Left colon (tissue), 2 donors: Measurements from ENCODE around the gene COL15A1. TPM values are rescaled to one million over a fixed set of nuclear protein-coding genes. Genes with fewer than 3 reads are reported as not detected.

ENCODE experiments used
- ATAC-seq: fragments of 200-7000 bp; cut with Tn5 transposase; one replicate; pipeline ENCODE4 v1.9.1; 2020; ENCODE audit warnings: mild to moderate bottlenecking, moderate library complexity
- DNase-seq, 2 donors: peaks; one replicate each; pipeline ENCODE4 v3.0.0-alpha.2; 2020
- intact Hi-C, 2 donors: fragments of 100-400 bp; cut with DNase I in 1 of 2; cut with micrococcal nuclease in 1 of 2; formaldehyde crosslinking; loops; one replicate each; pipeline versions ENCODE4 v1.11.2 to v1.14.0; 2022; cut with DNase I, micrococcal nuclease
- total RNA-seq, 2 donors: library from RNA; stranded (reverse); fragmentation: NEBNext Ultra II Directional; extraction: Animal tissue kit (Norgen Biotek cat#: 25700); gene quantifications; one replicate each; pipeline ENCODE4 v1.2.1, GENCODE V29; 2021
- donor health status: DM: no; HTN: no; CAD: no.
- donor health status: DM: yes; HTN: yes; CAD: no.

COL15A1 gene
- total RNA-seq, 2 donors from 2014 or later = 2.4 to 9.5 TPM

DNA sequence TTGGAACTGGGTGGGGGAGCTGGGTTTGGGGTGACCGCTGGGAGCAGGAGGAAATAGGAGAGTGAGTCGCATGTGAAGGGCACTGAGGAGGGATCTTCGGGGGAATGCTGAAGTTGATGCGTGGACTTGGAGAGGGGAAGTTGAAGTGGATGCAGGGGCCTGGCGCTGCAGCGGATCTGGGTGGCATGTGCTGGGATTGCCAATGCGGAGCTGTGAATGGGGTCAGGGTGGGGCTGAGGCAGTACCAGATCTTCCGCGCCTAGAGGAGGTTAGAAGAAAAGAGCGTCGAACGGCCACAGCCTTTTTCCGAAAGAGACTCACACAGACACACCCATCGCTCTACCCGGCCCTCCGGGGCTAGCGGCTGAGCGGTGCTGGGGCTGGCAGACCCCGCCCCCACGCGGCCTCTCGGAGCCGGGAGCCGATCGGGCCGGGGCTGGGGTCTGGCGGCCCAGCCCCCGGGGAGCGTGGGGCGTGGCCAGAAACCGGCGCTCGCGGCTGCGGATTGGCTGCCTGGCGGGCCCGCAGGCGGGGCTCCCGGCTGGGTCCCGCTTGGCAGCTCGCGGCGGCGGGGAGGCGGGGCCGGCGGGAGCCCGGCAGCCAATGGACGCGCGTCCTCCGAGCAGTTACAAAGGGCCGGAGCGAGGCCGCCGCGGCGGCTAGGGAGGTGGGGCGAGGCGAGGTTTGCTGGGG is 160.9 kb downstream of the COL15A1 start, which contains the start of gene TGFBR1:
Gene TGFBR1, plus strand, starts transcription at position 655 of the 693 bp plus-strand sequence. CDS start 93 bp downstream, outside the sequence.
- intact Hi-C loops = no loop called here
- DNase-seq = peak; percentile 92 to 94

DNA sequence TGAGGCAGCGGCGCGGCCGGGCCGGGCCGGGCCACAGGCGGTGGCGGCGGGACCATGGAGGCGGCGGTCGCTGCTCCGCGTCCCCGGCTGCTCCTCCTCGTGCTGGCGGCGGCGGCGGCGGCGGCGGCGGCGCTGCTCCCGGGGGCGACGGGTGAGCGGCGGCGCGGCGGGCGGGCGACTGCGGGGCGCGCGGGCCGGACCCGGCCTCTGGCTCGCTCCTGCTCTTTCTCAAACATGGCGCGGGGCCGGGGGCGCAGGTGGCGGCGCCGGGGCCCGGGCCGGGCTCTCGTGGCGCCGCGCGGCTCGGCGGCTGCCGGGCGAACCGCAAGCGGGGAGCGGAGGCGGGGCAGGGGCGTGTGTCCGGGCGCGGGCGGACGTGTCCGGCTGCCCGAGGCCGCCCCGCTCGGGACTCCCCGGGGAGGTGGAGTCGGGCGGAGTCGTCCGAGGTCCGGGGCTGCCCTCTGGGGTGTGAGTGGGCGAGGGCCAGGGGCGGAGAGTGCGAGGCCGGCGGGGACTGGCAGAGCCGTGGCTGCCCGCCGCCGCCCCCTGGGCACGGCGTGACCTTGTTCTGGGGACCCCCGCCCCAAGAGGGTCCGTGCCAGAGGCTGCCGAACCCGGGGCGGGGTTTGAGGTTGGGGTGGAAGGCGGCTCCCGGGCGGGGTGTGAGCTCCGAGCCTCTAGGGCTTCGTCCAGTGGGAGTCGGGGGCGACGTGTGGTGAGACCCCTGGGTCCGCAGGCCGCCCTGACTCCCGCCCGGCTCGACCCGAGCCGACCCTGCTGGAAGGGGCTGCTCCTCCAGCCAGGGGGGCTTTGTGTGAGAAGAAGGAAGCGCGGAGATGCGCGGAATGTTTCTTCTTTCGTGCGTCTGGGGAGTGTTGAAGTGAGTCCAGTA is 161.7 kb downstream of the COL15A1 start:
- intact Hi-C loops = no loop called here
- DNase-seq (peak; percentile 86 to 87), ATAC-seq (peak; percentile 81)

More for the DNA sequence above, 160.9 kb downstream of the COL15A1 start, which contains the start of gene TGFBR1:
- peak; percentile 92 for ATAC-seq

DNA sequence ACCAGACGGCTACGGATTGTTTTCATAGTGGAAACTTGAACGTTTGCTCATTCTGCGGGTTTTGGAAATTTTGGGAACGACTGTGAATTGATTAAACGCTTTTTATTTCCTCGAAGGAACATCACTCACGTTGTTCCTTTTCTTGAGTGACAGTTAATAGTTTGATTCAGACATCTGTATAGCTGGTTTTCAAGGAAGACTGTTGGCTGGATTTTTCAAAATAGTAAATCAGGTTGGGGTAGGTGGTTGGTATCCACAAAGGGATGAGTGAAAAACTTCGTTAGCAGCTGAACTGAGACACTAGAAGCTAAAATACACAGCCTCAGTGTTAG is 162.3 kb downstream of the COL15A1 start:
- ATAC-seq = no peak
- no peak for DNase-seq
- intact Hi-C loops = no loop called here

DNA sequence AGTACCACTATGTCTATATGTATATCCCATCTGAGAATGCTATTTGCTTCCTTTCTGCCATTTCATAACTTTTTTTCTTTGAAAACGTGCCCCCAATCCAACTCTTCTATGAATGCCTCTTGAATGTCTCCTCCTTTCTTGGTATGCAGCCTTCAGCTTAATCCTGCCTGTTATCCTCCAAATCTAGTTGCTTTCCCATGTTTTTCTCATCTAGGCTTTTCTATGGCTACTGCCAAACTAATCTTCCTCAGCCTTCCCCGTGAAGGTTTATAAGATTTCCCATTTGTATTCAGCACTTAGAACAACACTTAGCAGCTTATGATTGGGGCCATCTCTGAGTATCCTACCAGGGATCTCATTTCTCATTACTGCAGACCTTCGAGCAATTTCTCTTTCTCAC is 163.7 kb downstream of the COL15A1 start:
- DNase-seq = no peak
- intact Hi-C loops = no loop called here
- ATAC-seq = no peak

DNA sequence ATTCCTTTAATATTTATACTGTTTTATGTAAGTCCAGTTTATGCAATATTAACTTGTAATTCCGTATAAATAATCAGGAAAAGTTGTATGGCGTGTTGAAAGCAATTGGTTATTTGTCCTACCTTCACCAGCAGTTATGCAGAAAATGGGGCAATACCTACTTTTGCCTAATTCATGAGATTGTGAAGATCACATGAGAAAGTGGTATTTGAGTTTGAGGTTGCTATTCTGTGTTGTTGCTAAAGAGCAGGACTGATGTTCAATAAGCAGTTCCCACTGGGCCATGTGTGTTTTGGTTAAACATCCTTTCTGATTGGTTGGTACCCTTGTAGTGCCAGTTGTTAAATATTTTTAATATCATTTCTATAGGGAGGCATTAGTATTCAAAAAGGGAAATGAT is 164.4 kb downstream of the COL15A1 start:
- intact Hi-C loops = no loop called here
- DNase-seq = no peak
- ATAC-seq = no peak

DNA sequence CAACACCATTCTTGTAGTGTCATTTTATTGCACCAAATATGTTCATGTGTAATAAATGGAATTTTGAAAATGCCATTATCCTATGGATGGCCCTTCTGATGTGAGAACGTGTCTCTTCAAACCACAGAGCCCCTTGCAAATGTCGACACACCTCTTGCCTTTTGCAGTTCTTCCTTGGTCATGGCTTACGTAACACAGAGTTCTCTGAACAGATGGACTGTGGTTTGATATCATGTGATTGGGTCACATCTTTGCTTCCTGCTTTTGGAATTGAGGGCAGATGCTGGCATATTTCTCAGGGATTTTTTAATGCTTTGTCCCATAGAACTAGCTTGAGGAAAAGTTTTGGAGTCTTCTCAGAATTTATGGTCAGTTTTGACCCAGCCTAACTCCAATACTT is 165.8 kb downstream of the COL15A1 start:
- intact Hi-C loops = no loop called here
- DNase-seq = no peak
- no peak for ATAC-seq

DNA sequence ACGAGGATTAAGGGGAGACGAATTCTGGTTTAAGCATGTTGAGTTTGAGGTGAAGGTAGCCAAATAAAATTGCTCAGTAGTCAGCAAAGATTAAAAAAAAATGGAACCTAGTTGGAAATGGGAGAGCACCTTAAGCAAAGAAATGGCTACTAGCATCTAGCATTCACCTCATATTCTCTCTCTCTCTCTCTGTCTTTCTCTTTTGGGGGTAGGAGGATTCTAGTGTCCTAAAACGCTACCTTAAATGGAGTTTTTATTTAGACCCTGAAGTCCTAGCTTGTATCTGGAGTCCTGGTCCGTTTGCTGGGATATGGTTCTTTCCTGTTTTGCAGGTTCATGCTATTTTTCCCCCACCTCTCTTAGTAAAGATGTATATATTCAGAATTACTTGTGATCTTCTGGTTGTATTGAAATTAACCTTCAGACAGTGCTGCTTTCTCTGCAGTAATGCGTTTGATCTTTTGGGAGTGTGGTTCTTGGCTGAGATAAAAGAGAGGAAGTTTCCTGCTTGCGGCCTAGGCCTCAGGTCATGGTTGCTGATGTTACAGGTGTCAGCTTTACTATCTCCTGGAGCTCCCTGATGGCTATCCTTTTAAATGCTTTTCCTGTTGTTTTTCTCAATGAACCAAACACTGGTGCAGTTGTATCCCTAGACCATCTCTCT is 169.2 kb downstream of the COL15A1 start:
- no peak for DNase-seq
- ATAC-seq = no peak
- intact Hi-C loops = no loop called here

DNA sequence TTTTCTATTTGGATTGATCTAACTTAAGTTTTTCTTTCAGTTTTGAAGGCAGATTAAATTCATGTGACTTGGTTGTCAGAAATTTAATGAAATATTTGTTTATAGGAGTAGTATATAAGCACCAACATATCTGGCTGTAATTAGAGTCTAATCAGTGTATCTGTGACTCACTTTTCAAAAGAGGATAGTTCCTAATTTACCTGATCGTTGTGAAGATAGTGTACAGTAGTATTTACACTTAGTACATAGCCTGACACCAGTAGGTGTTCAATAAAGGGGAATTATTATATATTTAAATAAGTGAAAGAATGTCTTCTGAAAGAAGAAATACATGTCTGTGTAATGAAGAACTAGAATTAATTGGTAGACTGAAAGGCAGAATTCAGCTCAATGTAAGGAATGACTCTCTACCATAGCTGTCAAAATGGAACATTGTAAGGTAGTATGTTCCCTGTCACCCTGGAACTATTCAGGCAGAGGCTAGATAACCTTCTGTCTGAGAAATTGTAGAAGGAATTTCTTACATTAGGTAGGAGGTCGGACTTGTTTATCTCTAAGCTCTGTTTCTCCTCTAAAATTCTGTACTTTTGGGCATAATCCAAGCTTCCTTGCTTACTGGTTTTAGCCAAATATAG is 169.8 kb downstream of the COL15A1 start:
- ATAC-seq (no peak), DNase-seq (no peak)
- intact Hi-C loops = no loop called here

DNA sequence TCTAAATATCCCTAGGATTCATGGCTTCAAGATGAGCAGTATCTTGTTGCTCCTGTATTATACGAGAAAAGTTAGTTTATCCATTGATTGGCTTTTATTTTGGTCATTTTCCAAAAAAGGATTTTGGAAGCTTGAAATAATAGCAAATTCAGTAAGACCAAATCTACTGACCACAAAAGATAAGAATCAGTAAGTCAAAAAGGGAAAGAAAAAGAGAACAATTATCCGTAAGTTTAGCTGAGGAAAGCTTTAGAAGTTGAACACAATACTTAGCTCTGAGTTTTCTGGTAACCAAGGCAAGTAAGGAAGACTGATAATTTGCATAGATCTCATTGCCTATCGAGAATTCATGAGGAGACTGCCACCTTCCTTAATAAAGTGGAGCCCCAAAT is 170.3 kb downstream of the COL15A1 start:
- DNase-seq = no peak
- ATAC-seq = no peak
- intact Hi-C loops = no loop called here

DNA sequence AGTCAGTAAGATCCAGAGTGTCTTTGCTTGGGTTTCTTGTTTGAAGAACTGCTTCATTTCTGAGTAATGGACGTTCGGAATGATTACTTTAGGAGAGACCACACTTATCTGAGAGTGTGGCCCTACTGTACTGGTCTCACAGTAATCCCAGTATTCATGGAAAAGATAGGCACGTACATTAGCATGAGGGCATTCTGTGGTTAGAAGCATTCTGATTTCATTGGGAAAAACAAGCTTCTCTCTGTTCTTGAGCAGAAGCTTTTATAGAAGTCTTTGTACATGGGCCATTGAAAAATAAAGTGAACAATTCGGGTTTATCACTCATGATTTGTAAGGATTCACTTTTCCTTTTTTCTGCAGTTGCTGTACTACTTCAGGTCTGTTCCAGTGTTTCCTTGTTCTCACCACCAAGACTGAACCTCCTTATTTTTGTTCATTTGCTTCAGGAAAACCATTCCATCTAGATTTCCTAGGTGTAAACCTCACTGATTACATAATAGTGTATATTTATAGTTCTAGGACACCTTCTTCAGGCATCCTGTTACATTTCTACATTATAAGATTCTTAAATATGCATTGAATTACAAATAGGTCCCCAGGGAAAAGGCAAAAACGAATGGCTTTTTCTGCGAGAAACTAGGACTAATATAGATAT is 171.3 kb downstream of the COL15A1 start:
- ATAC-seq (no peak), DNase-seq (no peak)
- intact Hi-C loops = no loop called here

DNA sequence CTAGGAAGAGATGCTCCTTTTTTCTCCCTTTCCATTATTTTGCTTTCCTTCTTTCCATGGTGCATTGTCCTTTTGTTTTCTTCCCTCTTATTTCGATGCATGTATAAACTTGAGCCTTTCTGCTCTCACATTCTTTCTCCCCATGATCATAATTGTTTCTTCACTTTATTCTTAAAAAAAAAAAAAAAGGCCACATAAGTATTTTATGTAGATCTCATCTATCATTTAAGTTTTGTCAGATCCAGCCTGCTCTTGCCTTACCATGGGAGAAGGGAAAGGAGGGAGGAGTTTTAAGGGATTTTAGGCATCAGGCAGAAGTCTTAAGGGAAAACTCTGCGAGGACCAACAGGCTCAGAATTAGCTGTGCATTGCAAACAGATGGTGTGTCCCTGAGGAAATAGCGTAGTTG is 172.3 kb downstream of the COL15A1 start:
- intact Hi-C loops = no loop called here
- ATAC-seq (no peak), DNase-seq (no peak)

DNA sequence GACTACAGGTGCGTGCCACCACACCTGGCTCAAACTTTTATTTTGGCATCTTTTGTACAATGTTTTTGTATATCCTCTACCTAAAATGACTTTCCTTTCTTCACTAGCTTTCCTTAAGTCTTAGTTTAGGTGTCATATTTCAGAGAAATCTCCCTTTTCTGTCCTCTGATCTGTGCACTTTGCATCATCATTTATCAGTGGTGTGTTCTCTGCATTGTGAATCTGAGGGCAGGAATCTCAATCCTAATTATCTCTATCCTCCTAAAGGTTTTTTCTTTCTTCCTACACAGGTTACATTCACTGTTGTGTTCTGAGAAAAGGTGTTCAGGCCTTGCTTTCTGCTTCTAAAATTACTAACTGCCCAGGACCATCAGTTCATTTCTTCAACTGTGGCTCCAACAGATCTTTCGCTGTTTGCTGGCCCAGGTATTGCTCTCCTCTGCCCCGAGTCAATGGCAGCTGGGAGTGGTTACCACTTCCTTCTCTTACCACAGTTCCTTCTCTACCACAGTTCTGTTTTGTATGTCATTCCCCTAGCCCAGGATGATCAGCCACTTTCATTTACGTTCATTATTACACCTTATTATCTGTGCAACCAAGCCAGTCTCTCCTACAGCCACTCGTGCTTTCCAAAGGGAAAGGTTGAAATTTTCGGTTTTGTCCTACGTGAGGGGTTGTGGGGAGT is 175.2 kb downstream of the COL15A1 start:
- DNase-seq (no peak), ATAC-seq (peak; percentile 26)
- intact Hi-C loops = no loop called here

DNA sequence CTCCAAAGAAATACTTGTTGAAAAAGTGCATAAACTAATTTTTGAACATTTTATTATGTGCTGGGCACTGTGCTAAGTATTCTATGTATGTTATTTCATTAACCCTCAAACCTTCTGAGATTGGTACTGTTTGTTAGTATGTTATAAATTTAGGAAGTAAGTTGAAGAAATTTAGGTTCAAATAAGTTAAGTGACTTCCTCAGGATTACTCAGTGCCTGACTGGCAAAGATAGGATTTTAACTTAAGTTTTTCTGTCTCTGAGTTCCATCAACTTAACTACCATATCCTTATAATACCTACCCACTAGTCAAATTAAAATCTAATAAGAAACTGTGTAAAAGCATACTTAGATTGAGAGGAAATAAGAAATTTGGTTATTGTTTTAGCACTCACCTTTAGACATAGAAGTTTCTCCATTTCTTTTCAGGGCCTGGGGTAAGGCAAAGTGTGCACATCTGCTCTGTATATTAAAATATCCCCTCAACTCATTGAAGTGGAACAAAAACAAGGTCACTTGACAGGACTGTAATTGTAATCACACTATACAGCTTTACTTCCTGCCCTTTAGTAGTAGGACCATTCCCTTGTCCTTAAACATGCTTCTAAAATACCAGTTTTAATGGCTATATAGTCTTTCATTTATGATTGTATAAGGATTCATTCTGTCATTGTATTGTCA is 176.4 kb downstream of the COL15A1 start:
- no peak for DNase-seq
- intact Hi-C loops = no loop called here
- ATAC-seq = no peak

Other genes starting within 250 kb of the COL15A1 start
- gene GABBR2, start 235.0 kb upstream of the COL15A1 start, total RNA-seq = not detected
- 10 to 100 TPM; 15.9 to 28.4 TPM for gene ANKS6, start 147.4 kb upstream of the COL15A1 start, total RNA-seq
- 100 to 1,000 TPM; 115 to 156 TPM for gene GALNT12, start 136.2 kb upstream of the COL15A1 start, total RNA-seq
- gene TGFBR1, start 161.2 kb downstream of the COL15A1 start, total RNA-seq = 10 to 100 TPM; 25.3 to 36.9 TPM